IgD-negative memory B cell (primary cell): ENCODE measurements around the gene PTPRG. TPM values are rescaled to one million over a fixed set of nuclear protein-coding genes. Genes with fewer than 3 reads are reported as not detected.

ENCODE experiments used
- H3K27ac Mint-ChIP-seq, 3 donors: one replicate each; pipeline ENCODE4 v1.8.0; 2020 to 2022; ENCODE audit warnings: mild to moderate bottlenecking in 3 of 3, mixed read lengths in 3 of 3, moderate library complexity in 1 of 3
- H3K27me3 Mint-ChIP-seq: one replicate; pipeline ENCODE4 v1.8.0; 2021; ENCODE audit warnings: mixed read lengths
- H3K36me3 Mint-ChIP-seq: one replicate; pipeline ENCODE4 v1.8.0; 2020; ENCODE audit warnings: mild to moderate bottlenecking, mixed read lengths
- H3K4me1 Mint-ChIP-seq, 3 donors: one replicate each; pipeline ENCODE4 v1.8.0; 2020 to 2022; ENCODE audit warnings: mixed read lengths in 3 of 3, mild to moderate bottlenecking in 1 of 3
- H3K4me3 Mint-ChIP-seq, 4 donors: one replicate each; pipeline ENCODE4 v1.8.0; 2020 to 2022; ENCODE audit warnings: mild to moderate bottlenecking in 4 of 4, mixed read lengths in 4 of 4, moderate library complexity in 3 of 4
- H3K9me3 Mint-ChIP-seq, 3 donors: one replicate each; pipeline ENCODE4 v1.8.0; 2020 to 2021; ENCODE audit warnings: mixed read lengths in 3 of 3, mild to moderate bottlenecking in 1 of 3
- polyA plus RNA-seq: library from polyadenylated mRNA; unstranded; fragments of 300-500 nt; fragmentation: Illumina TruSeq; gene quantifications from one replicate; pipeline ENCODE4 v1.2.3, GENCODE V29; 2021

The PTPRG gene
- polyA plus RNA-seq, 1 donor from 2014 or later = 1.9 TPM

- Mint-ChIP-seq H3K36me3 (no peaks in the 10 kb centered on the region), H3K27me3 (peaks cover 5% of the 10 kb centered on the region), H3K4me1 (peaks cover 0 to 1% (median 0%) of the 10 kb centered on the region in 3 donors), H3K9me3 (peaks cover 0 to 3% (median 0%) of the 10 kb centered on the region in 3 donors), H3K27ac (no peak overlapping the region), H3K4me3 (no peak overlapping the region)
Observed at GRCh38 chr3:61571516-61572336, 10.4 kb downstream of the PTPRG start.

DNA sequence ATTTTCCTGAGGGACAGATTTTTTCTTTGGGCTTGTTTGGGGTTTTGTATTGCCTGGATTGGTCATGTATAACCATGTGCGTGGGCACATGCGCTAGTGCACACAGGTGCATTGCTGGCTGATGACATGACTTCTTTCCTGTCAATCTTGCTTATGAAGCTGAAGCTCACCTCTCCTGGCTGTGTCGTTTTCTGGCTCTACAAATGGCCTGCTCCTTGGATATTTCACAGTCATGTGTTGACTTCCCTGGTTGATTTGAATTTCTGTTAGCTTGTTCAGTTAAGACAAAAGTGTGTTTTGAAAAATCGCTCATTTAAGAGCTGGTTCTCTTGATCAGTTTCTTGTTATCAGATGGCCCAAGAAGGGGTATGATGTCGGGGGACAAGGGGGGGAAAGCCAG, 11.5 kb downstream of the PTPRG start:
- peaks cover 4% of the 10 kb centered on the region for H3K27me3 Mint-ChIP-seq
- H3K4me1 Mint-ChIP-seq = peaks cover 0 to 1% (median 0%) of the 10 kb centered on the region in 3 donors
- peaks cover 0 to 3% (median 0%) of the 10 kb centered on the region in 3 donors for H3K9me3 Mint-ChIP-seq
- H3K4me3 Mint-ChIP-seq = no peak overlapping the region
- no peak overlapping the region for H3K27ac Mint-ChIP-seq
- H3K36me3 Mint-ChIP-seq = no peaks in the 10 kb centered on the region

- no peak overlapping the region for H3K4me3 Mint-ChIP-seq
- H3K27ac Mint-ChIP-seq = no peak overlapping the region
- peaks cover 2% of the 10 kb centered on the region for H3K27me3 Mint-ChIP-seq
- H3K4me1 Mint-ChIP-seq = peaks cover 0 to 1% (median 0%) of the 10 kb centered on the region in 3 donors
- peaks cover 0 to 3% (median 0%) of the 10 kb centered on the region in 3 donors for H3K9me3 Mint-ChIP-seq
- H3K36me3 Mint-ChIP-seq = no peaks in the 10 kb centered on the region
Observed at GRCh38 chr3:61573441-61573840, 12.1 kb downstream of the PTPRG start.

DNA sequence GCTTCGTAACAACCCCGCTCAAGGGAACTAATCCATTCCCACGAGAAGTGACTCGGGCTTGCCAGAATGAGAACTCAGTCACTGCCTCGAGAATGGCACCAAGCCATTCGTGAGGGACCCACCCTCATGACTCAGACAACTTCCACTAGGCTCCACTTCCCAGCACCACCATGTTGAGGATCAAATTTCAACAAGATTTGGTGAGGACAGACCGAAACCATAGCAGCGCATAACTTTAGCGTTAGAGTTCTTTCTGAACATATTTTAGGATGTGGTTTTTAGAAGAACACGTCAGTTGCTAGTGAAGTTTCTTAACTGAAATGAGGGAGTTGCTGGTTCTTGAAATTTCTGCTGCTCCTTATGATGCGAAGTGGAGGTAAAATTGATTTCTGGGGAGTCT, 13.5 kb downstream of the PTPRG start:
- Mint-ChIP-seq H3K4me1 (peaks cover 0 to 1% (median 0%) of the 10 kb centered on the region in 3 donors), H3K36me3 (no peaks in the 10 kb centered on the region), H3K27me3 (peaks cover 5% of the 10 kb centered on the region), H3K4me3 (no peak overlapping the region), H3K27ac (no peak overlapping the region), H3K9me3 (peaks cover 0 to 3% (median 0%) of the 10 kb centered on the region in 3 donors)

DNA sequence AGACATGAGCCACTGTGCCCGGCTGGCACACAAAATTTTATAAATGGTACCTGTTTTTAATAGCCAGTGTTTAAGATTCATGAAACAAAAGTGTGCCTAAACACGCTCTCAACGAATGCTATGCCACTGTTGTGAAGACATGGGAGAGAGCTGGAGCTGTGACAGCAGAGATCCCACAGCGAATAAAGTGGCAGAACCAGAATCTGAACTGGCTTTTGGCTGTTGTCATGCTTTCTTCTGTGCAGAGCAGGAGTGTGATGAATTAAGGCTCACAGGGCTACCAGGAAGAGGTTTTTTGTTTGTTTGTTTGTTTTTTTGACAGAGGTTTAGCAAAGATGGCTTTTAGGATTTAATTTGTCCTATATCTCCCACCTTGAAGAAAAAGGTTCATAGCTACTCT, 14.5 kb downstream of the PTPRG start:
- no peak overlapping the region for H3K4me3 Mint-ChIP-seq
- peaks cover 0 to 3% (median 0%) of the 10 kb centered on the region in 3 donors for H3K9me3 Mint-ChIP-seq
- H3K27ac Mint-ChIP-seq = no peak overlapping the region
- no peaks in the 10 kb centered on the region for H3K36me3 Mint-ChIP-seq
- peaks cover 0 to 1% (median 0%) of the 10 kb centered on the region in 3 donors for H3K4me1 Mint-ChIP-seq
- H3K27me3 Mint-ChIP-seq = peaks cover 5% of the 10 kb centered on the region

GRCh38 chr3:61577760-61578159, 16.4 kb downstream of the PTPRG start:
- Mint-ChIP-seq H3K9me3 (peaks cover 0 to 3% (median 0%) of the 10 kb centered on the region in 3 donors), H3K27ac (peak overlapping the region in 1 of 3 donors; percentile 58), H3K36me3 (no peaks in the 10 kb centered on the region), H3K4me3 (no peak overlapping the region), H3K4me1 (no peaks in the 10 kb centered on the region), H3K27me3 (peaks cover 9% of the 10 kb centered on the region)

GRCh38 chr3:61578667-61579367, 17.4 kb downstream of the PTPRG start:
- H3K4me3 Mint-ChIP-seq = no peak overlapping the region
- no peaks in the 10 kb centered on the region for H3K36me3 Mint-ChIP-seq
- H3K27me3 Mint-ChIP-seq = peaks cover 9% of the 10 kb centered on the region
- no peaks in the 10 kb centered on the region for H3K4me1 Mint-ChIP-seq
- H3K9me3 Mint-ChIP-seq = peaks cover 0 to 3% (median 0%) of the 10 kb centered on the region in 3 donors
- no peak overlapping the region for H3K27ac Mint-ChIP-seq

GRCh38 chr3:61579685-61580084, 18.3 kb downstream of the PTPRG start:
- Mint-ChIP-seq H3K4me3 (no peak overlapping the region), H3K27ac (no peak overlapping the region), H3K36me3 (no peaks in the 10 kb centered on the region), H3K4me1 (no peaks in the 10 kb centered on the region), H3K9me3 (no peaks in the 10 kb centered on the region), H3K27me3 (peaks cover 9% of the 10 kb centered on the region)

DNA sequence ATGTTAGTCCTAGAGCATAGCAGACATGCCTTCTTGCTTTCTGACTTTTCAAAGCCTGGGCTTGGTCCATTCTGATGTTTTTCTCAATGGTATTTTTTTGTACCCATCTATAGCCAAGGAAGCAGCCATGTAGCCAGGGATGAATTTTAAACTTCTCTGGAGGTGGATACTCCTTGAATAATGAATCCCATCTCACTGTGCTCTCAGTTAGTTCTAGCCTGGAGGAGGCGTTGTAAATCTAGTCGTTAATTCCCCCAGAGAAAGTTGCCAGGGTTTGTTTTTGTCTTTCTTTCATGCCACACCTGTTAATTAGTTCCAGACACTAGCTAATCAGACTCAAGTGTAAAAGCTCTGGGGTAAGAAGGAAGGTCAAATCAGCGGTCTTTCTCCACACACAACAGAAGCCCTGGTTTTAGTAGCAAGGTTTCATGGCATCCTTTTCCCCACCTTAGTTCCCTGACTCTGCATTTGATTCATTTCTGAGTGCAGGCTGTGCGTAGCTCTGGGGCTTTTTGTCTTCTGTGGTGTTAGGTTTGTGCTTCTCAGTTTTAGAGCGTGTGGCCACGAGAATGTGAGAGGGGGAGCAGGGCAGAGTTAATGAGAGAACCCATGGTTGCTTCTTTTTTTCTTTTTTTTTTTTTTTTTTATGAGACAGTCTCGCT, 19.7 kb downstream of the PTPRG start:
- no peak overlapping the region for H3K4me3 Mint-ChIP-seq
- H3K27me3 Mint-ChIP-seq = peaks cover 9% of the 10 kb centered on the region
- H3K27ac Mint-ChIP-seq = no peak overlapping the region
- H3K36me3 Mint-ChIP-seq = no peaks in the 10 kb centered on the region
- H3K4me1 Mint-ChIP-seq = no peaks in the 10 kb centered on the region
- H3K9me3 Mint-ChIP-seq = no peaks in the 10 kb centered on the region

DNA sequence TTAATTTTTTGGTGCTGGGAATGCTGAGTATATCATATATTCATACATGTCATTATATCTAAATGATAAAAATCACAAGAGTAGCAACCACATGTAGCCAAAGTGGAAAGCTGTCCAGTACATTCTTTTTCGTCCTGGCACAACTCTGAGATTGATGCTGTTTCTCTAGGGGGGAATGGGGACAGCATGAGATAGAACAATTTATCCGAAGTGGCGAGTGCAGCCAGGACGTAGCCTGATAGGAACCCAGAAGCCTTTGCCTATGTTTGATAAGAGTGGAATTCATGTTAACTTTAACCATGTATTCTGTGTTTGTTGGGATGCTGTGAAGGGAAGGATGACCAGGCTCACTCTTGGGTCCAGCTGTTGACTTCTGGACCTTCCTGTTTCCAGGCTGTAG, 20.9 kb downstream of the PTPRG start:
- no peak overlapping the region for H3K4me3 Mint-ChIP-seq
- no peaks in the 10 kb centered on the region for H3K4me1 Mint-ChIP-seq
- H3K36me3 Mint-ChIP-seq = no peaks in the 10 kb centered on the region
- no peaks in the 10 kb centered on the region for H3K9me3 Mint-ChIP-seq
- H3K27ac Mint-ChIP-seq = no peak overlapping the region
- H3K27me3 Mint-ChIP-seq = peaks cover 7% of the 10 kb centered on the region

DNA sequence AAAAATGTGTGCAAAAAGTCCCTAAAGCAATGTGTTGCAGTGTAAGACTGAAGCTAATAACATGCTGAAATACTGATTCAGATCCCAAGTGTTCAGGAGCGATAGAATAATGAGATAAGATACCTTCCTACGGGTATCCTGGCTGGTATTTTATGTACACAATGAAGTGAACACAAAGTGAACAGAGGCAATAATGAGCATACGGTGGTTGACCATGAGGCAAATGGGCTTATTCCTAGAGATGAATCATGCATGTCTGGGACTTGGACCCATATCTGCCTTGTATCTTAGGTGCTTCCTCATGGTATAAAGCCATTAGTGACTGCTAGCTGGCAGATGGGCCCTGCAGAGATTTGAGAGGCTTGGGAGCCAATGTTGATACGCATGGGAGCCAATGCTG, 21.5 kb downstream of the PTPRG start:
- no peaks in the 10 kb centered on the region for H3K4me1 Mint-ChIP-seq
- H3K27me3 Mint-ChIP-seq = peaks cover 7% of the 10 kb centered on the region
- H3K4me3 Mint-ChIP-seq = no peak overlapping the region
- H3K9me3 Mint-ChIP-seq = no peaks in the 10 kb centered on the region
- no peaks in the 10 kb centered on the region for H3K36me3 Mint-ChIP-seq
- no peak overlapping the region for H3K27ac Mint-ChIP-seq

DNA sequence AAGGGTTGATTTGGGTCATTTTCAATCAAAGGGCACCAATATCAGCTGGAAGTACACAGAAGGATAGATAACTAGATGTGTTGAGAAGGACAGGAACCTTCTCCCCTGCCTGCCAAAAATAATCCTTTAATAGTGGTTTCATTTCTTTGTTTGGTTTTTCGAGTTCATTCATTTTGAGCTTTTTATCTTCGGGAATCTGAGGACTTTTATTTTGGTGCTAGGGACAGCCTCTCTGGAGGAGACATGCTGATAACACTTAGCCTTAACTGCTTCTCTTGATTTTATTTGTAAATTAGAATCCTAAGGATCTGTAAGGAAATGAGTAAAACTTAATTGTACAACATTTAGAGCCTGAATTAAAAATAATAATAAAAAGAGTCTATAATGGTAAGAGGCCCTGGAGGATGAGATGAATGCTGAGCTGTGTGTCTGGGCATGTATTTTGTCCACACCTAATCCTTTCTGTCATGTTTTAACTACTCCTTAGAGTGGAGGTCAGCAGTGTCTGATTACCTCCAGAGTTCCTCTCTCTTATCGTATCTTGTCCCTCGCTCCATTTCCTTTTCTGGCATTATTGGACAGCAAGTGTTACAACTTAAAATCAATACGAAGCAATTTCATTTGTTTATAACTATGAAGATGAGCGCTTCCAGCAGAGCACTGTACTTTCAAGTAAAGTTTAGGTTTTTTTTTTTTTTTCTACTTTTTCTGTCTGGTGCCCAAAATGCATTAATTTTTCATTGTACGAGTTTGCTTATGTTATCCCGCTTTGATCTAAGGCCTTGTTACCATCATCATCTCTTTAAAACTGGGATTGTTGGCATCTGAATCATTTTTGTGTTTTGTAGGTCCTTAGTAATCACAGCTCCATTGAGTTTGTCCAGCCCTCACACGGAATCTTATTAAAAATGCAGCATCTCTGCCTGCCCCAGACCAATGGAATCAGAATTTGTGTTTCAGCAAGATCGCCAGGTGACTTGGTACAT, 22.8 kb downstream of the PTPRG start:
- Mint-ChIP-seq H3K36me3 (no peaks in the 10 kb centered on the region), H3K27ac (no peak overlapping the region), H3K27me3 (peaks cover 7% of the 10 kb centered on the region), H3K9me3 (no peaks in the 10 kb centered on the region), H3K4me1 (no peaks in the 10 kb centered on the region), H3K4me3 (no peak overlapping the region)

GRCh38 chr3:61589856-61590255, 28.5 kb downstream of the PTPRG start:
- no peaks in the 10 kb centered on the region for H3K36me3 Mint-ChIP-seq
- H3K27me3 Mint-ChIP-seq = peaks cover 5% of the 10 kb centered on the region
- no peak overlapping the region for H3K4me3 Mint-ChIP-seq
- peaks cover 0 to 3% (median 0%) of the 10 kb centered on the region in 3 donors for H3K9me3 Mint-ChIP-seq
- H3K27ac Mint-ChIP-seq = no peak overlapping the region
- H3K4me1 Mint-ChIP-seq = no peaks in the 10 kb centered on the region

GRCh38 chr3:61591300-61591699, 29.9 kb downstream of the PTPRG start:
- Mint-ChIP-seq H3K9me3 (peaks cover 0 to 3% (median 0%) of the 10 kb centered on the region in 3 donors), H3K4me1 (no peaks in the 10 kb centered on the region)

More at GRCh38 chr3:61591300-61591699, 29.9 kb downstream of the PTPRG start:
- no peak overlapping the region for H3K27ac Mint-ChIP-seq
- no peak overlapping the region for H3K4me3 Mint-ChIP-seq
- peaks cover 5% of the 10 kb centered on the region for H3K27me3 Mint-ChIP-seq
- no peaks in the 10 kb centered on the region for H3K36me3 Mint-ChIP-seq
